LoVo (cell line): ENCODE measurements around the gene PSEN2.

Experiments used
- DNase-seq: peaks from one replicate; pipeline ENCODE4 v3.0.0-alpha.2; 2016; ENCODE audit warnings: low spot score

The PSEN2 gene

GRCh38 chr1:226864311-226864710, 6.1 kb upstream of the PSEN2 start:
- DNase-seq = peak; percentile 28

- no peak for DNase-seq
These were observed 4.8 kb upstream of the PSEN2 start for GRCh38 chr1:226865590-226865989.

GRCh38 chr1:226867461-226868054, 2.9 kb upstream of the PSEN2 start:
- no peak for DNase-seq

GRCh38 chr1:226868726-226869125, 1.7 kb upstream of the PSEN2 start:
- DNase-seq = no peak

- DNase-seq = no peak
These were observed 403 bp upstream of the PSEN2 start for GRCh38 chr1:226870026-226870400.

GRCh38 chr1:226871636-226872327, 1.4 kb downstream of the PSEN2 start:
- no peak for DNase-seq

- DNase-seq = no peak
These were observed 2.0 kb downstream of the PSEN2 start for GRCh38 chr1:226872437-226872836.

- DNase-seq = no peak
These were observed 3.6 kb downstream of the PSEN2 start for GRCh38 chr1:226873771-226874578.

- DNase-seq = no peak
These were observed 4.4 kb downstream of the PSEN2 start for GRCh38 chr1:226874579-226875425.

GRCh38 chr1:226875641-226876295, 5.4 kb downstream of the PSEN2 start:
- DNase-seq = peak; percentile 29

GRCh38 chr1:226877669-226878068, 7.3 kb downstream of the PSEN2 start:
- no peak for DNase-seq

GRCh38 chr1:226880372-226881287, 10.2 kb downstream of the PSEN2 start:
- no peak for DNase-seq

GRCh38 chr1:226881515-226882185, 11.2 kb downstream of the PSEN2 start:
- no peak for DNase-seq

GRCh38 chr1:226882187-226882586, 11.8 kb downstream of the PSEN2 start:
- no peak for DNase-seq

- DNase-seq = no peak
These were observed 12.4 kb downstream of the PSEN2 start for GRCh38 chr1:226882631-226883409.

GRCh38 chr1:226883630-226884029, 13.2 kb downstream of the PSEN2 start:
- no peak for DNase-seq

GRCh38 chr1:226884116-226884625, 13.8 kb downstream of the PSEN2 start:
- no peak for DNase-seq

GRCh38 chr1:226884966-226885820, 14.8 kb downstream of the PSEN2 start:
- DNase-seq = no peak
